Fibroblast of mammary gland (primary cell): ENCODE measurements around the gene MTSS2.

Experiments
- DNase-seq: peaks from one replicate; pipeline ENCODE4 v3.0.0-alpha.2; 2010; ENCODE audit warnings: low read depth
- H3K4me3 ChIP-seq: 2 replicates; pipeline ENCODE4 v1.5.1; 2011; ENCODE audit warnings: low read depth, mild to moderate bottlenecking, low read length, moderate library complexity; ENCODE audit not compliant: control insufficient read depth
- CTCF ChIP-seq: conservative IDR thresholded peaks from 2 replicates; pipeline ENCODE4 v1.5.1; 2011; ENCODE audit warnings: low read depth, low read length, inconsistent platforms; ENCODE audit not compliant: control insufficient read depth, insufficient read depth

Gene MTSS2

GRCh38 chr16:70651524-70651923 lies 34.3 kb downstream of the MTSS2 start:
- no peak for TF ChIP-seq CTCF
- DNase-seq, result peak; percentile 29
- no peak overlapping the region for H3K4me3 ChIP-seq

DNA sequence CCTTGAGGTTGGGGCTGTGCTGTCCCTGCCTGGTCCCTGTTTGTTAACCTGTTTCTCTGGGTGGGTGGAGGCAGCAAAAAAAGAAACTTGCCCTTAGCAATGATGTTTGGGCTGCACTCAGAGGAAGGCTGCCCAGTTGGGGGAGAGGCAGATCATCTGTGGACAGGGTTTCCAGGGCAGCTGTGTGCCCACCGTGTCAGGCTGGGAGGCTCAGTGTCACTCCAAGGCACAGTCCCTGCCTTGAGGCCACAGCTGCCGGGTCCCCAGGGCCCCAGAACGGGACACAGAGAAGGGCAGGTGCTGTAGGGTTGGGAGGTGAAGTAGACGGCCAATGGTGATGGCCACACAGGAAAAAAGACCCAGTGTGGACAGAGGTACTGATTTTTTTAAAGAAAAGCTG lies 35.6 kb downstream of the MTSS2 start:
- TF ChIP-seq CTCF, result no peak
- no peak overlapping the region for H3K4me3 ChIP-seq
- no peak for DNase-seq

GRCh38 chr16:70649300-70649699 lies 36.6 kb downstream of the MTSS2 start:
- TF ChIP-seq CTCF, result no peak
- no peak for DNase-seq
- no peak overlapping the region for H3K4me3 ChIP-seq

GRCh38 chr16:70648606-70649005 lies 37.2 kb downstream of the MTSS2 start:
- TF ChIP-seq CTCF, result no peak
- H3K4me3 ChIP-seq, result no peak overlapping the region
- no peak for DNase-seq

DNA sequence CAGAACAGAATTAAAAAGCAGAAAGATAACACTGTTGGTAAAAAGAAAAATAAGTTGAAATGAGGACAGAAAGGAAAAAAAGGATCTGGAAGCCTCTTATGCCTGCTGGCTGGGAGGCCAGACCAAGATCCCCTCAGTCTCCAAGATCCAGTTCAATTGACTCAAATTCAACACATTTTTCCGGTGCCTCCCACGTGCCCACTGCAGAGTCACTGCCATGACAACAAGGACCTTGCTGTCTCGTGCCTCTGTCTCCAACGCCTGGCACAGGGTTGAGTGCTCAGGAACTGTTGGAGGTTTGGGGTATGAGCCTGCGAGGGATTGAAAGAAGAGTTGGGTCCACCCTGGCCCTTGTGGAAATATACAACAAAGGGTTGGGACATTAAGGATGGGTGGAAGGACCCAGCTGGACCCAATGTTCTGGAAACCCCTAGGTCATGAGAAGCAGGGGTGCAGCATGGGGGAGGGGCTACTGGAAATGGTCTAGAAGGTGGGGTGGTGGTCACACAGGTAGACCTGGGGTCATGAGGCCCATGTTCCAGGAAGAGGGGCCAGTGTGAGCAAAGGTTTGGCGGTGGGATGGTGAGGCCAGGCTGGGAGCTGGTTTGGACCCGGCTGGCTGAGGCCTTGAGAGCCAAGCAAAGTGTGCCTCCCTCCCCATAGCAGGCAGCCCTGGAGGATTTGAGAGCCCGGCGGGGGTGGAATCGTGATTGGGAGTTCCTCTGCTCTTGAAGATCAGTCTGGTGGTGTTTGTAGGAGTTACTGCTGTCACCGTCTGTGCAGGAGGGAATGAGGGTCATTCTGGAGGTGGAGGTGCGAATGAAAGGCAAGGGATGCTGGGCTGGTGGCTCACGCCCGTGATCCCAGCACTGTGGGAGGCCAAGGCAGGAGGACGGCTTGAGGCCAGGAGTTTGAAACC lies 38.2 kb downstream of the MTSS2 start:
- no peak for DNase-seq
- TF ChIP-seq CTCF, result no peak
- H3K4me3 ChIP-seq, result no peak overlapping the region

- TF ChIP-seq CTCF, result no peak
- DNase-seq, result peak; percentile 10
- H3K4me3 ChIP-seq, result no peak within 1 kb of the TSS
Observed at GRCh38 chr16:70646260-70647241, 39.3 kb downstream of the MTSS2 start, which contains the start of gene IL34. Gene IL34, plus strand, starts transcription at chr16:70646559. Its CDS starts 389 bp downstream, at chr16:70646948.
